ENCODE results near the gene GGT6. TPM values are rescaled to one million over a fixed set of nuclear protein-coding genes. Genes with fewer than 3 reads are reported as not detected.

GGT6 gene
- total and polyA plus RNA-seq, 2 experiments from 2014 or later = not detected

DNA sequence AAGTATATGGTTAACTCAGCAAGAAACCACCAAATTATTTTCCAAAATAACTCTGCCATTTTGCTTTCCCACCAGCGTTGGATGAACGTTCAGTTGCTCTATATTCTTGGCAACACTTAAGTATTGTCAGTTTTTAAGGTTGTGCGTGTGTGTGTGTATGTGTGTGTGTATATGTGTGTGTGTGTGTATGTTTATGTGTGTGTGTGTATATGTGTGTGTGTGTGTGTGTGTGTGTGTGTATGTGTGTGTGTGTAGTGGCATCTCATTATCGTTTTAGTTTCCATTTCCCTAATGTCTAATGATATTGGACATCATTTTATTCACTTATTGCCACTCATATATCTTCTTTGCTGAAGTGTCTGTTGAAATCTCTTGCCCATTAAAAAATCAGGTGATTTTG is 12.7 kb upstream of the GGT6 start:
- Histone ChIP-seq H3K36me3 (no peaks in the 10 kb centered on the region), H3K27ac (no peak overlapping the region), H3K27me3 (no peaks in the 10 kb centered on the region), H3K9me3 (ENCODE audit: low read depth) (no peaks in the 10 kb centered on the region), H3K4me1 (ENCODE audit: low read depth) (peaks cover 30% of the 10 kb centered on the region), H3K4me3 (no peak overlapping the region)
- no peak for DNase-seq (ENCODE audit: low read depth in 1 of 2, low spot score in 1 of 2)
- TF ChIP-seq, protein P1, sequence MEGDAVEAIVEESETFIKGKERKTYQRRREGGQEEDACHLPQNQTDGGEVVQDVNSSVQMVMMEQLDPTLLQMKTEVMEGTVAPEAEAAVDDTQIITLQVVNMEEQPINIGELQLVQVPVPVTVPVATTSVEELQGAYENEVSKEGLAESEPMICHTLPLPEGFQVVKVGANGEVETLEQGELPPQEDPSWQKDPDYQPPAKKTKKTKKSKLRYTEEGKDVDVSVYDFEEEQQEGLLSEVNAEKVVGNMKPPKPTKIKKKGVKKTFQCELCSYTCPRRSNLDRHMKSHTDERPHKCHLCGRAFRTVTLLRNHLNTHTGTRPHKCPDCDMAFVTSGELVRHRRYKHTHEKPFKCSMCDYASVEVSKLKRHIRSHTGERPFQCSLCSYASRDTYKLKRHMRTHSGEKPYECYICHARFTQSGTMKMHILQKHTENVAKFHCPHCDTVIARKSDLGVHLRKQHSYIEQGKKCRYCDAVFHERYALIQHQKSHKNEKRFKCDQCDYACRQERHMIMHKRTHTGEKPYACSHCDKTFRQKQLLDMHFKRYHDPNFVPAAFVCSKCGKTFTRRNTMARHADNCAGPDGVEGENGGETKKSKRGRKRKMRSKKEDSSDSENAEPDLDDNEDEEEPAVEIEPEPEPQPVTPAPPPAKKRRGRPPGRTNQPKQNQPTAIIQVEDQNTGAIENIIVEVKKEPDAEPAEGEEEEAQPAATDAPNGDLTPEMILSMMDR (IDR thresholded peaks at IDR 0.05; ENCODE audit: low read depth, low read length) = no peak

- peaks cover 24% of the 10 kb centered on the region for H3K4me1 ChIP-seq (ENCODE audit: low read depth)
- H3K27me3 ChIP-seq = no peaks in the 10 kb centered on the region
- H3K27ac ChIP-seq = no peak overlapping the region
- H3K4me3 ChIP-seq = no peak overlapping the region
- H3K9me3 ChIP-seq (ENCODE audit: low read depth) = no peaks in the 10 kb centered on the region
- H3K36me3 ChIP-seq = no peaks in the 10 kb centered on the region
- DNase-seq (ENCODE audit: low read depth in 1 of 2, low spot score in 1 of 2) = peak in 1 of 2 donors; percentile 41
- TF ChIP-seq, protein P1 (IDR thresholded peaks at IDR 0.05; ENCODE audit: low read depth, low read length) = no peak
Observed at GRCh38 chr17:4572131-4572530, 11.8 kb upstream of the GGT6 start.

- no peaks in the 10 kb centered on the region for H3K36me3 ChIP-seq
- H3K4me1 ChIP-seq (ENCODE audit: low read depth) = peaks cover 6% of the 10 kb centered on the region
- no peaks in the 10 kb centered on the region for H3K9me3 ChIP-seq (ENCODE audit: low read depth)
- H3K27me3 ChIP-seq = no peaks in the 10 kb centered on the region
- H3K4me3 ChIP-seq = no peak overlapping the region
- TF ChIP-seq, protein P1 (IDR thresholded peaks at IDR 0.05; ENCODE audit: low read depth, low read length) = no peak
- DNase-seq (ENCODE audit: low read depth in 1 of 2, low spot score in 1 of 2) = no peak
- no peak overlapping the region for H3K27ac ChIP-seq
Observed at GRCh38 chr17:4569591-4569990, 9.2 kb upstream of the GGT6 start.

- Histone ChIP-seq H3K4me1 (ENCODE audit: low read depth) (no peaks in the 10 kb centered on the region), H3K4me3 (no peak overlapping the region), H3K36me3 (no peaks in the 10 kb centered on the region), H3K27ac (no peak overlapping the region), H3K27me3 (no peaks in the 10 kb centered on the region), H3K9me3 (ENCODE audit: low read depth) (no peaks in the 10 kb centered on the region)
- peak; percentile 70 to 88 for DNase-seq (ENCODE audit: low read depth in 1 of 2, low spot score in 1 of 2)
- TF ChIP-seq, protein P1 (IDR thresholded peaks at IDR 0.05; ENCODE audit: low read depth, low read length) = peak; percentile 81
Observed at GRCh38 chr17:4566785-4567184, 6.4 kb upstream of the GGT6 start.

DNA sequence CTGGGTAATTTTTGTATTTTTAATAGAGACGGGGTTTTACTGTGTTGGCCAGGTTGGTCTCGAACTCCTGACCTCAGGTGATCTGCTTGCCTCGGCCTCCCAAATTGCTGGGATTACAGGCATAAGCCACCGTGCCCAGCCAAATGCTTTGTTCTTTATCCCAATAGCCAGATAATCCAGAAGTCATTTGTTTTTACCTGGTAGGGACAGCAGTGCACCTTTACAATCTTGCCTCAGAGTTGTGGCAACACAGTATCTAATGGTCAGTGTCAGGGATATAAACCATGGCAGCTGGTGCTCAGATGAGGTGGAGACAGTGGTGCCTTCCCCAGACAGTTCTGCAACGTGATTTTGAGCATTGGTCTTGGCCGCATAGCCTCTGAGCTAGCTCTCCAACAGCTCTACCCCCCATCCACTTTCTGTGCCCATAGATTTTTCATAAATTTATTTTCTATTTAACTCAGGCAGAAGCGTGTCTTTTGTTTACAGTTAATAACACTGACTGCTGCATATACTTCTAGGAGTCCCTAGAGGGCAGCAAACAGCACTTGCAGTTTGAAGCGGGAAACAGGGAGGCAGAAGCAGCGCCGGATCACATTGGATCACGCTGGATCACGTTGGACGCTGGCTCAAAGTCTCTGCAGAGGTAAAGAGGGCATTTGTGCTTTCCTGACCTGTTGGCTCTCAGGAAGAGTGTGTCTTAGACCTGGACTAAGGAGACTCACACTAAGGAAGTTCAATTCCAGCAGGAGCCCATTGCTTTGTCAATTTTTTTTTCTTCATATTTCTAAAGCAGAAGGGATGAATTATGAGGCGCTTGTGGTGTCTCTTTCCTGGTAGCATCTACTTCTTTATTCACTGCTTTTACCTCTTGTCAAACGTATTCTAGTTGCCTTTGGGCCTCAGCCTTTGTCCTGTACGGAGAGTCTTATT is 5.1 kb upstream of the GGT6 start:
- Histone ChIP-seq H3K4me3 (no peak overlapping the region), H3K36me3 (no peaks in the 10 kb centered on the region), H3K9me3 (ENCODE audit: low read depth) (no peaks in the 10 kb centered on the region), H3K27me3 (no peaks in the 10 kb centered on the region), H3K4me1 (ENCODE audit: low read depth) (no peaks in the 10 kb centered on the region), H3K27ac (no peak overlapping the region)
- TF ChIP-seq, protein P1 (IDR thresholded peaks at IDR 0.05; ENCODE audit: low read depth, low read length) = peak; percentile 89
- peak; percentile 86 for DNase-seq (ENCODE audit: low read depth in 1 of 2, low spot score in 1 of 2)

Data from cardiac muscle cell (in vitro differentiated cells and primary cell).